IMR-90 (cell line): Measurements from ENCODE around the gene NFIA.

Source experiments
- CTCF ChIP-seq: conservative IDR thresholded peaks from 2 replicates; pipeline ENCODE4 v1.5.1; 2012; ENCODE audit warnings: mild to moderate bottlenecking, low read depth, low read length, improper control_type of control experiment
- MXI1 ChIP-seq: IDR thresholded peaks from 2 replicates; pipeline ENCODE4 v1.6.1; 2012; ENCODE audit warnings: low read depth, mild to moderate bottlenecking, low read length, moderate library complexity, borderline replicate concordance
- RAD21 ChIP-seq: IDR thresholded peaks from 2 replicates; pipeline ENCODE4 v1.6.1; 2012; ENCODE audit warnings: low read length, improper control_type of control experiment

GRCh38 chr1:61226791-61227567 lies 144.6 kb downstream of the NFIA start:
- TF ChIP-seq CTCF: no peak
- TF ChIP-seq MXI1: no peak
- TF ChIP-seq RAD21: no peak
